GM23338 (cell line): ENCODE measurements around the gene RPS14. TPM values are rescaled to one million over a fixed set of nuclear protein-coding genes. Genes with fewer than 3 reads are reported as not detected.
A peak's percentile ranks its signal among the peaks of the same experiment; 100 is the strongest.

Experiments used
- ATAC-seq: fragments of 200-7000 bp; cut with Tn5 transposase; 3 replicates; pipeline ENCODE4 v1.9.1; 2020
- DNase-seq: peaks from one replicate; pipeline ENCODE4 v3.0.0-alpha.2; 2015; ENCODE audit warnings: low spot score
- H2AFZ ChIP-seq: fragments of 200-600 bp; sonication (generic); 2 replicates; pipeline ENCODE4 v1.8.0; 2016; ENCODE audit warnings: antibody characterized with exemption, mild to moderate bottlenecking, moderate library complexity
- H3F3A ChIP-seq: fragments of 200-600 bp; sonication (generic); replicated peaks from 2 replicates; pipeline ENCODE4 v1.8.0; 2017; ENCODE audit warnings: antibody characterized with exemption, mixed run types, low read depth
- H3K27ac ChIP-seq: fragments of 200-600 bp; sonication (generic); 2 replicates; pipeline ENCODE4 v1.6.1; 2016; ENCODE audit warnings: low read depth
- H3K27me3 ChIP-seq: fragments of 200-600 bp; sonication (generic); 2 replicates; pipeline ENCODE4 v1.8.0; 2016; ENCODE audit warnings: mild to moderate bottlenecking, mixed run types, moderate library complexity; ENCODE audit not compliant: insufficient read depth
- H3K36me3 ChIP-seq: fragments of 200-600 bp; sonication (generic); 2 replicates; pipeline ENCODE4 v1.8.0; 2016; ENCODE audit warnings: mild to moderate bottlenecking; ENCODE audit not compliant: insufficient read depth
- H3K4me1 ChIP-seq: fragments of 200-600 bp; sonication (generic); 2 replicates; pipeline ENCODE4 v1.8.0; 2016; ENCODE audit warnings: mild to moderate bottlenecking, moderate library complexity; ENCODE audit not compliant: insufficient read depth
- H3K4me2 ChIP-seq: fragments of 200-600 bp; sonication (generic); 2 replicates; pipeline ENCODE4 v1.7.1; 2017; ENCODE audit warnings: mixed run types
- H3K4me3 ChIP-seq: fragments of 200-600 bp; sonication (generic); 2 replicates; pipeline ENCODE4 v1.6.1; 2016; ENCODE audit warnings: mixed run types
- H3K79me2 ChIP-seq: fragments of 200-600 bp; sonication (generic); replicated peaks from 2 replicates; pipeline ENCODE4 v1.8.0; 2017; ENCODE audit warnings: mild to moderate bottlenecking; ENCODE audit not compliant: insufficient read depth
- H3K9me2 ChIP-seq: fragments of 200-600 bp; sonication (generic); 2 replicates; pipeline ENCODE4 v1.8.0; 2017; ENCODE audit not compliant: insufficient read depth
- H4K20me1 ChIP-seq: fragments of 200-600 bp; sonication (generic); replicated peaks from 2 replicates; pipeline ENCODE4 v1.8.0; 2017; ENCODE audit warnings: mild to moderate bottlenecking; ENCODE audit not compliant: insufficient read depth
- H3K27ac Mint-ChIP-seq: 2 replicates; pipeline ENCODE4 v1.8.0; 2020; ENCODE audit warnings: inconsistent platforms, mild to moderate bottlenecking, moderate library complexity, mixed read lengths
- H3K27me3 Mint-ChIP-seq: 3 replicates; pipeline ENCODE4 v1.8.0; 2022; ENCODE audit warnings: low read depth, mild to moderate bottlenecking, moderate library complexity, mixed read lengths, inconsistent platforms; ENCODE audit not compliant: insufficient read depth, poor library complexity
- H3K36me3 Mint-ChIP-seq: 3 replicates; pipeline ENCODE4 v1.8.0; 2021; ENCODE audit warnings: low read depth, mild to moderate bottlenecking, inconsistent platforms, moderate library complexity, mixed read lengths
- H3K4me1 Mint-ChIP-seq: 3 replicates; pipeline ENCODE4 v1.8.0; 2020; ENCODE audit warnings: mild to moderate bottlenecking, inconsistent platforms, mixed read lengths
- H3K4me3 Mint-ChIP-seq: 3 replicates; pipeline ENCODE4 v1.8.0; 2021; ENCODE audit warnings: moderate library complexity, mild to moderate bottlenecking, inconsistent platforms, mixed read lengths
- H3K9me3 Mint-ChIP-seq: 3 replicates; pipeline ENCODE4 v1.8.0; 2020; ENCODE audit warnings: moderate library complexity, mild to moderate bottlenecking, inconsistent platforms, mixed read lengths
- CTCF ChIP-seq, 2 experiments: fragments of 200-600 bp in 1 of 2; sonication (generic) in 1 of 2; conservative IDR thresholded peaks; 2 replicates each; pipeline versions ENCODE4 v1.5.1 to v1.6.1; 2016 to 2017; ENCODE audit warnings: antibody characterized with exemption in 2 of 2, low read depth in 2 of 2, mild to moderate bottlenecking in 2 of 2, moderate library complexity in 1 of 2
- ETS1 ChIP-seq: IDR thresholded peaks from 2 replicates; pipeline ENCODE4 v1.6.1; 2016; ENCODE audit warnings: antibody characterized with exemption
- EZH2 ChIP-seq: fragments of 200-600 bp; sonication (generic); IDR thresholded peaks from one replicate; pipeline ENCODE4 v1.8.0; 2017; ENCODE audit warnings: antibody characterized with exemption, mild to moderate bottlenecking, low read depth; ENCODE audit not compliant: unreplicated experiment
- EZH2phosphoT487 ChIP-seq: fragments of 200-600 bp; sonication (generic); IDR thresholded peaks from one replicate; pipeline ENCODE4 v1.8.1; 2018; ENCODE audit warnings: antibody characterized with exemption; ENCODE audit not compliant: unreplicated experiment
- JUNB ChIP-seq: IDR thresholded peaks from one replicate; pipeline ENCODE4 v1.6.1; 2016; ENCODE audit warnings: antibody characterized with exemption; ENCODE audit not compliant: unreplicated experiment
- POLR2AphosphoS5 ChIP-seq: IDR thresholded peaks from 2 replicates; pipeline ENCODE4 v1.6.1; 2016; ENCODE audit warnings: antibody characterized with exemption, low read depth
- REST ChIP-seq: IDR thresholded peaks from one replicate; pipeline ENCODE4 v1.6.1; 2018; ENCODE audit warnings: antibody characterized with exemption; ENCODE audit not compliant: unreplicated experiment
- STAT1 ChIP-seq: IDR thresholded peaks from one replicate; pipeline ENCODE4 v1.6.1; 2016; ENCODE audit warnings: antibody characterized with exemption; ENCODE audit not compliant: unreplicated experiment
- ZNF331 ChIP-seq: fragments of 250-450 bp; sonication (Bioruptor Pico); IDR thresholded peaks from 2 replicates; pipeline ENCODE4 v1.5.0; 2020; ENCODE audit warnings: low read depth, mild to moderate bottlenecking, moderate library complexity
- polyA plus RNA-seq: library from polyadenylated mRNA; unstranded; fragments of >200 nt; fragmentation: Nextera tagmentation; extraction: Ambion mirVana; gene quantifications from 2 replicates; pipeline ENCODE4 v1.2.1, GENCODE V29; 2016
- total RNA-seq: library from RNA; depleted of rRNA; stranded (reverse); fragments of >200 nt; shearing (Covaris generic); gene quantifications from 2 replicates; pipeline ENCODE4 v1.2.3, GENCODE V29; 2014

The RPS14 gene
- total and polyA plus RNA-seq, 2 experiments from 2014 or later: 1,443 to 2,790 TPM

- no peak for ATAC-seq
- peaks cover 68% of the 10 kb centered on the region for H3K36me3 Mint-ChIP-seq
Observed at GRCh38 chr5:150446583-150446982, 3.0 kb downstream of the RPS14 start.

GRCh38 chr5:150446088-150446487 is 3.5 kb downstream of the RPS14 start:
- Histone ChIP-seq H3K4me1 (peaks cover 22% of the 10 kb centered on the region), H3K4me2 (no peak overlapping the region), H3K27ac (peak overlapping the region; percentile 95), H3K27me3 (no peaks in the 10 kb centered on the region), H3K9me2 (no peaks in the 10 kb centered on the region), H3K36me3 (peaks cover 52% of the 10 kb centered on the region), H3F3A (peaks cover 73% of the 10 kb centered on the region), H2AFZ (no peak overlapping the region), H3K79me2 (peaks cover 37% of the 10 kb centered on the region), H3K4me3 (0 out of 2 replicates have a peak overlapping the region, but pooled peaks have one; percentile 13), H4K20me1 (peaks cover 54% of the 10 kb centered on the region)
- ATAC-seq (no peak), DNase-seq (no peak)
- Mint-ChIP-seq H3K4me3 (peak overlapping the region; percentile 36; the same call in 2 of the 3 replicates), H3K9me3 (peaks cover 3% of the 10 kb centered on the region; the same call in 2 of the 3 replicates), H3K36me3 (peaks cover 68% of the 10 kb centered on the region), H3K27me3 (peaks cover 51% of the 10 kb centered on the region), H3K4me1 (peaks cover 42% of the 10 kb centered on the region), H3K27ac (peak overlapping the region; percentile 89)
- TF ChIP-seq ETS1 (no peak), REST (no peak), POLR2AphosphoS5 (no peak; the same call in 1 of the 2 replicates), ZNF331 (CRISPR knock-in tag) (no peak), JUNB (no peak), CTCF (conservative IDR thresholded peaks at IDR 0.05; ENCODE audit: low read depth in 2 of 2) (no peak), EZH2 (no peak), STAT1 (no peak)

More at GRCh38 chr5:150446583-150446982, 3.0 kb downstream of the RPS14 start:
- Histone ChIP-seq H3K4me1 (peaks cover 20% of the 10 kb centered on the region), H4K20me1 (peaks cover 54% of the 10 kb centered on the region), H3K4me2 (no peak overlapping the region), H3F3A (peaks cover 73% of the 10 kb centered on the region), H3K4me3 (0 out of 2 replicates have a peak overlapping the region, but pooled peaks have one; percentile 13), H3K36me3 (peaks cover 52% of the 10 kb centered on the region), H3K79me2 (peaks cover 37% of the 10 kb centered on the region), H3K9me2 (no peaks in the 10 kb centered on the region), H2AFZ (no peak overlapping the region), H3K27me3 (no peaks in the 10 kb centered on the region), H3K27ac (peak overlapping the region; percentile 95)
- no peak for DNase-seq
- Mint-ChIP-seq H3K9me3 (peaks cover 3% of the 10 kb centered on the region; the same call in 2 of the 3 replicates), H3K4me3 (peak overlapping the region; percentile 36; the same call in 2 of the 3 replicates), H3K4me1 (peaks cover 37% of the 10 kb centered on the region), H3K27ac (peak overlapping the region; percentile 89), H3K27me3 (peaks cover 46% of the 10 kb centered on the region)
- 0 out of 2 replicates have a peak, but pooled peaks have one; percentile 9 for TF ChIP-seq POLR2AphosphoS5
- TF ChIP-seq EZH2phosphoT487: no peak
